HCT116 (cell line): Measurements from ENCODE around the gene MCL1.

Experiments used
- EGR1 ChIP-seq: IDR thresholded peaks from 2 replicates; pipeline ENCODE4 v1.6.1; 2012; ENCODE audit warnings: low read depth
- EZH2phosphoT487 ChIP-seq: fragments of 200-600 bp; IDR thresholded peaks from 2 replicates; pipeline ENCODE4 v1.6.1; 2018; ENCODE audit warnings: antibody characterized with exemption, borderline replicate concordance
- MAX ChIP-seq: IDR thresholded peaks from 2 replicates; pipeline ENCODE4 v1.6.1; 2012
- POLR2A ChIP-seq: IDR thresholded peaks from 2 replicates; pipeline ENCODE4 v1.7.0; 2011; ENCODE audit warnings: borderline replicate concordance; ENCODE audit not compliant: insufficient read depth, insufficient read length; ENCODE audit errors: extremely low read depth
- POLR2AphosphoS5 ChIP-seq: IDR thresholded peaks from 2 replicates; pipeline ENCODE4 v1.6.1; 2011; ENCODE audit warnings: mild to moderate bottlenecking, low read depth, low read length, moderate library complexity
- REST ChIP-seq: IDR thresholded peaks from 2 replicates; pipeline ENCODE4 v1.6.1; 2012; ENCODE audit warnings: low read depth
- ZBTB33 ChIP-seq: IDR thresholded peaks from 2 replicates; pipeline ENCODE4 v1.6.1; 2011; ENCODE audit warnings: mild to moderate bottlenecking, low read length, moderate library complexity; ENCODE audit not compliant: insufficient replicate concordance; ENCODE audit errors: extremely low read depth
- ZNF274 ChIP-seq: fragments of 200-500 bp; sonication (Bioruptor generic); IDR thresholded peaks from 2 replicates; pipeline ENCODE4 v1.6.1; 2014; ENCODE audit warnings: mild to moderate bottlenecking, low read depth, low read length, inconsistent platforms

- TF ChIP-seq POLR2AphosphoS5: no peak
- no peak for TF ChIP-seq REST
- no peak for TF ChIP-seq ZBTB33
- TF ChIP-seq EZH2phosphoT487: no peak
- TF ChIP-seq MAX: no peak
- no peak for TF ChIP-seq ZNF274
- TF ChIP-seq EGR1: no peak
- TF ChIP-seq POLR2A: no peak
Observed at GRCh38 chr1:150566589-150567340, 12.6 kb downstream of the MCL1 start.
